ENCODE results near the gene FSTL4.
A peak's percentile ranks its signal among the peaks of the same experiment; 100 is the strongest.

FSTL4 gene

GRCh38 chr5:133354323-133355185 lies 257.8 kb downstream of the FSTL4 start:
- H3K36me3 Mint-ChIP-seq (ENCODE audit: low read depth): no peaks in the 10 kb centered on the region
- H3K27me3 Mint-ChIP-seq: peaks cover 2% of the 10 kb centered on the region
- no peak overlapping the region for H3K27ac Mint-ChIP-seq
- no peaks in the 10 kb centered on the region for H3K9me3 Mint-ChIP-seq
- no peak for DNase-seq
- no peaks in the 10 kb centered on the region for H3K4me1 Mint-ChIP-seq
- no peak for ATAC-seq
- no peak overlapping the region for H3K4me3 Mint-ChIP-seq

DNA sequence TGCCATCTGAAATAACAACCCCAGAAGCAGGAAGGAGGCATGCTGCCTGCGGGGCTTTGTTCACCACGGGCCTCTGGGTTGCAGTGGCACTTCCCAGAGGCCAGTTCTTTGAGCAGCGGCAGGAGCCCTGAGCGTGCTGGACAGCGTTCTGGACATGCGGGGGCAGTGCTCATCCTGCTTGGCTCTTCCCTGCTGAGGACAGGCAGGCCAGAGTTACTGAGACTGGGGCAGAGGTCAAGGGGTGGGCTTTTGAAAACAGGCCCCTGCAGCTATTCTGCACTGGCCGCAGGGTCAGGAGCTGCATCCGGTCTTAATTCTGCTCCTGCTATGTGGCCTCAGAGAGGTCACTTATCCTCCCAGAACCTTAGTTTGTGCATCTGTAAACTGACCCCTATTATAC lies 258.6 kb downstream of the FSTL4 start:
- peaks cover 2% of the 10 kb centered on the region for H3K27me3 Mint-ChIP-seq
- DNase-seq: no peak
- H3K27ac Mint-ChIP-seq: no peak overlapping the region
- no peak overlapping the region for H3K4me3 Mint-ChIP-seq
- no peak for ATAC-seq
- no peaks in the 10 kb centered on the region for H3K4me1 Mint-ChIP-seq
- no peaks in the 10 kb centered on the region for H3K36me3 Mint-ChIP-seq (ENCODE audit: low read depth)
- H3K9me3 Mint-ChIP-seq: no peaks in the 10 kb centered on the region

DNA sequence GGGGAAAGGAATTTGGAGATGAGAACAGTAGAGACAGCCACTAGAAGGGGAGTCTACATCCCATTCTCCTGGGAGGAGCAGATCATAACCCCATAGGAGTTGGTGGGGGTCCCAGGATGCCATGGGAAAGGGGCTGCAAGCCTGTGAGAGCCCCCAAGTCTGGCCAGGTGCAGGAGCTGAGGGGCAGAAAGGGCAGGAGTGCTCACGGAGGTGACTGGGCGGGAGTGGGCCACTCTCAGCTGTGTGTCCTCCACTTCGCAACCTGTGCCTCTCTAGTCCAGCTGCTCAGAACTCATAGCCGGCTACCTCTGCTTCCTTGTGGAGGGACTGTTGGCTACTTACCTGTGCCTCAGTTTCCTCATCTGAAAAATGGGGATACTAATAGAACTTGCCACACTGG lies 263.9 kb downstream of the FSTL4 start:
- no peak for DNase-seq
- Mint-ChIP-seq H3K27ac (no peak overlapping the region), H3K36me3 (ENCODE audit: low read depth) (no peaks in the 10 kb centered on the region), H3K4me1 (no peaks in the 10 kb centered on the region), H3K4me3 (no peak overlapping the region), H3K9me3 (no peaks in the 10 kb centered on the region), H3K27me3 (peaks cover 8% of the 10 kb centered on the region)
- ATAC-seq: no peak

GRCh38 chr5:133347039-133347438 lies 265.3 kb downstream of the FSTL4 start:
- no peaks in the 10 kb centered on the region for H3K4me1 Mint-ChIP-seq
- H3K27ac Mint-ChIP-seq: no peak overlapping the region
- no peak overlapping the region for H3K4me3 Mint-ChIP-seq
- ATAC-seq (peak; percentile 66), DNase-seq (no peak)
- H3K36me3 Mint-ChIP-seq (ENCODE audit: low read depth): no peaks in the 10 kb centered on the region
- H3K9me3 Mint-ChIP-seq: no peaks in the 10 kb centered on the region
- H3K27me3 Mint-ChIP-seq: peaks cover 8% of the 10 kb centered on the region

DNA sequence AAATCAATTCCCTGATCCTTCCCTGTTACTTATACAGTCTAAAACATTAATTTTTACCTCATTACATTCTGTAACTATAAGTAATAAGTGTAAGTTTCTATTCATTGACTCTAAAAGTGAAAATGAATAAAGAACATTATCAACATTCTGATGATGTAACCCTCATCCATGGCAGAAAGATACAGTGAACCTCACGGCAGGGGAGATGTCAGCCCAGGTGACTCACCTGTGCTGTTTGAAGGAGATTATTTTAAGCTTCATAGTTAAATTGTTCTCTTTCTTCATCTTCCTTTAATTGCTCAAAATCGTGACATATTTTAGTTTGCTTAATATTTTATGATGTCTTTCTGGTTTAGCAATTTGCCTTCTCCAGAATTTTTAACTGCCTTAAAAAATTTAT lies 268.1 kb downstream of the FSTL4 start:
- Mint-ChIP-seq H3K36me3 (ENCODE audit: low read depth) (no peaks in the 10 kb centered on the region), H3K27me3 (peaks cover 6% of the 10 kb centered on the region), H3K27ac (no peak overlapping the region), H3K4me3 (no peak overlapping the region), H3K4me1 (no peaks in the 10 kb centered on the region), H3K9me3 (no peaks in the 10 kb centered on the region)
- no peak for DNase-seq
- ATAC-seq: no peak

- no peaks in the 10 kb centered on the region for H3K36me3 Mint-ChIP-seq (ENCODE audit: low read depth)
- H3K27me3 Mint-ChIP-seq: peaks cover 6% of the 10 kb centered on the region
- H3K9me3 Mint-ChIP-seq: no peaks in the 10 kb centered on the region
These were observed 269.1 kb downstream of the FSTL4 start for GRCh38 chr5:133343196-133343595.

GRCh38 chr5:133341915-133342710 lies 270.2 kb downstream of the FSTL4 start:
- H3K27ac Mint-ChIP-seq: no peak overlapping the region

More at GRCh38 chr5:133343196-133343595, 269.1 kb downstream of the FSTL4 start:
- Mint-ChIP-seq H3K4me1 (no peaks in the 10 kb centered on the region), H3K27ac (no peak overlapping the region), H3K4me3 (no peak overlapping the region)
- DNase-seq: no peak
- no peak for ATAC-seq

GRCh38 chr5:133341296-133341695 lies 271.0 kb downstream of the FSTL4 start:
- Mint-ChIP-seq H3K4me1 (peaks cover 5% of the 10 kb centered on the region), H3K9me3 (no peaks in the 10 kb centered on the region), H3K27me3 (peaks cover 2% of the 10 kb centered on the region), H3K4me3 (no peak overlapping the region), H3K36me3 (ENCODE audit: low read depth) (no peaks in the 10 kb centered on the region), H3K27ac (no peak overlapping the region)
- no peak for ATAC-seq
- no peak for DNase-seq

More at GRCh38 chr5:133341915-133342710, 270.2 kb downstream of the FSTL4 start:
- Mint-ChIP-seq H3K4me1 (no peaks in the 10 kb centered on the region), H3K27me3 (peaks cover 4% of the 10 kb centered on the region), H3K4me3 (no peak overlapping the region), H3K9me3 (no peaks in the 10 kb centered on the region), H3K36me3 (ENCODE audit: low read depth) (no peaks in the 10 kb centered on the region)
- ATAC-seq (no peak), DNase-seq (no peak)

DNA sequence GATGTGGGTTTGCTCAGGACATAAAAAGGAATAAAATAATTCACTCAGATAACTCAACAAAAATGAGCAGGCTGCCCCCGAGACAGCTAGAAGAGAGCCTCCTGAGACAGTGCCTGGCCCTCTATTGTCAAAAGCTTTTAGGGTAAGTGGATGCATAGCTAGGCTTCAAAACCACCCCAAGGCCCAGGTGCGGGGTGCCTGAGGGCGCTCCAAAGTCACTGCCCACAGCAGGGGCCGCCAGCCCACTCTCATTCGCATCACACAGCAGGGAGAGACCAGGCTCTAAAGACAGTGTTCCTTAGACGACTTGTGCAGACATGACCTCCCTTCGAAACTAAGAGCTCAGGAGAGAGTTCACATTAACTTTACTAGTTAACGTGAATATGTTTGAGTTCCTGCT lies 271.5 kb downstream of the FSTL4 start:
- H3K4me3 Mint-ChIP-seq: no peak overlapping the region

GRCh38 chr5:133340002-133340755 lies 272.2 kb downstream of the FSTL4 start:
- no peak for ATAC-seq
- H3K27ac Mint-ChIP-seq: no peak overlapping the region
- no peaks in the 10 kb centered on the region for H3K9me3 Mint-ChIP-seq
- no peak for DNase-seq
- peaks cover 6% of the 10 kb centered on the region for H3K4me1 Mint-ChIP-seq
- no peak overlapping the region for H3K4me3 Mint-ChIP-seq
- H3K36me3 Mint-ChIP-seq (ENCODE audit: low read depth): no peaks in the 10 kb centered on the region
- peaks cover 2% of the 10 kb centered on the region for H3K27me3 Mint-ChIP-seq

More for the DNA sequence above, 271.5 kb downstream of the FSTL4 start:
- H3K27me3 Mint-ChIP-seq: peaks cover 2% of the 10 kb centered on the region
- ATAC-seq: no peak
- H3K4me1 Mint-ChIP-seq: peaks cover 6% of the 10 kb centered on the region
- no peaks in the 10 kb centered on the region for H3K9me3 Mint-ChIP-seq
- no peaks in the 10 kb centered on the region for H3K36me3 Mint-ChIP-seq (ENCODE audit: low read depth)
- DNase-seq: no peak
- H3K27ac Mint-ChIP-seq: no peak overlapping the region

DNA sequence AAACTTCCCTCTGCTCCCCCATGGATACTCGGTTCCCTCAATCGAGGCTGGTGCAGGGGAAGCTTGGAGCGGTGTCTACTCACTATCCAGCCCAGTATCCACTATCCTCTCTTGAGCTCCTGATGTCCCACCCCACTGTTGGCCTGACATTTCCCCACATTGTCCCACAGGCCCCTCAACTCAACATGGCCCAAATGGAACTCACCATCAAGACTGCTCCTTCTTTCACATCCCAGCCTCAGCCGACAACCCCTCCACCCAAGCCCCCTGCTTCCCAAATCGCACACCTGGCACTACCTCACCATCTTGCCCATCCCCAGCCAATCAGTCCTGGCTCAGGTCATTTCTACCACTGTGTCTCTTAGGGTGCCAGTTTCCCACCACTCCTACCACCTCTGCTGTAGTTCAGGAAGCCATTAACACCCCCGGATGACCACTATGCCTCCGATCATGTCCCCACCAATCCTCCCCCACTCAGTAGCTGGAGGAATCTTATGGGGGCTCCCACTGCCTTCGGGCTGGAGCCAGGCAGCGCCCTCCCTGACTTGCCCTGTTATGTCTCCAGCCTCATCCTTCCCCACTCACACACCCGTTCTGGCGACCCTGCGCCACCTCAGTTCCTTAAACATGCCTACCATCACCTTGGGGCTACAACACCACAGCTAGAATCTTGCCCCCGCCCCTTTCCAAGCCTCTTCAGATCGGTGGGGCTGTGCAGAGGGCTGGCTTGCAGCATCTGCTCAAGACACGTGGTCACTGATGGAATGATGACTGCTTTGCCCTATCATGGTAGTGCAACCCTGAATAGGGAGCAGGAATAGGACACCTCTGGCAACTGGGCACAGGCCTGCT lies 273.6 kb downstream of the FSTL4 start:
- H3K27me3 Mint-ChIP-seq: peaks cover 2% of the 10 kb centered on the region
- H3K27ac Mint-ChIP-seq: no peak overlapping the region
- no peak overlapping the region for H3K4me3 Mint-ChIP-seq

DNA sequence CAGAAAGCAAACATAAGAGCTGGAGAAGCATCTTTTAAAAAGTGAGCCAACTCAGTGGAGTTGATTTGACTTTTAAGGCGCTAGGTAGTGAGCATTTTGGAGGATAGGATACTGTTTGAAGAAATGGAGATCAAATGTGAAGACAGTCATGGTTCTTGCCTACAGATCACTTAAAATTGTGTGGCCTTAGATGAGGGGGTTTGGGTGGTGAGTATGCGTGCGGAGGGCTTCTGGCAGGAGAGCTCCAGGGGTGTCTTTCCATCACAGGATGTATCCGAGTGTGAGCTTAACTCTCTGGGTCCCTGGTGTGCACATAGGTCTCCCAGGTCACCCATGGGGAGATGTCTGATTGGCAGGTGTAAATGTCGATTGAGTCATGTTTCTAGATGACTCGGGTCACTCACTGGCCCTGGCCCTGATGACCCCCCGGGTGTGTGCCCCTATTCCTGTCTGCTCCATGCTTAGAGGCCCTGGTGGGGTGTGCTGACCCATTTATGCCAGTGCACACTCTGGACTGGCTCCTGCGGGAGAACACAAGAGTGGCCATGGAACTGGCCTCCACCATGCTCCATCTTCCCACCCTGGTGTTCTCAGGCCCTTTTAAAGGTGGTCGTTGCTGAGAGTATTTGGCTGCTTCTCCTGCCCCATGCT lies 274.4 kb downstream of the FSTL4 start:
- Mint-ChIP-seq H3K27me3 (peaks cover 2% of the 10 kb centered on the region), H3K9me3 (no peaks in the 10 kb centered on the region), H3K27ac (no peak overlapping the region), H3K36me3 (ENCODE audit: low read depth) (no peaks in the 10 kb centered on the region), H3K4me3 (no peak overlapping the region), H3K4me1 (peaks cover 7% of the 10 kb centered on the region)
- no peak for DNase-seq
- ATAC-seq: no peak

More for the DNA sequence above, 273.6 kb downstream of the FSTL4 start:
- ATAC-seq: no peak
- Mint-ChIP-seq H3K9me3 (no peaks in the 10 kb centered on the region), H3K36me3 (ENCODE audit: low read depth) (no peaks in the 10 kb centered on the region), H3K4me1 (peaks cover 6% of the 10 kb centered on the region)
- no peak for DNase-seq

GRCh38 chr5:133336969-133337410 lies 275.4 kb downstream of the FSTL4 start:
- no peak overlapping the region for H3K4me3 Mint-ChIP-seq
- H3K36me3 Mint-ChIP-seq (ENCODE audit: low read depth): no peaks in the 10 kb centered on the region
- no peak for ATAC-seq
- DNase-seq: no peak
- peaks cover 16% of the 10 kb centered on the region for H3K4me1 Mint-ChIP-seq
- no peaks in the 10 kb centered on the region for H3K9me3 Mint-ChIP-seq
- H3K27me3 Mint-ChIP-seq: peaks cover 2% of the 10 kb centered on the region
- H3K27ac Mint-ChIP-seq: no peak overlapping the region
